Stimulated activated CD4-positive, alpha-beta T cell treated with anti-CD3 and anti-CD28 coated beads, Interleukin-2, amount 100 ng/mL, for 48 hours (primary cell): ENCODE data around the gene RCOR2.
A peak's percentile ranks its signal among the peaks of the same experiment; 100 is the strongest.

ENCODE experiments used
- DNase-seq, 2 donors: peaks; one replicate each; pipeline ENCODE4 v3.0.0-alpha.2; 2020

The RCOR2 gene

GRCh38 chr11:63922673-63923192 is 5.8 kb upstream of the RCOR2 start:
- DNase-seq = no peak

- no peak for DNase-seq
These were observed 4.0 kb upstream of the RCOR2 start for GRCh38 chr11:63920939-63921417.

- no peak for DNase-seq
These were observed 3.4 kb upstream of the RCOR2 start for GRCh38 chr11:63920126-63920938.

GRCh38 chr11:63919267-63920125 is 2.5 kb upstream of the RCOR2 start:
- DNase-seq = no peak

DNA sequence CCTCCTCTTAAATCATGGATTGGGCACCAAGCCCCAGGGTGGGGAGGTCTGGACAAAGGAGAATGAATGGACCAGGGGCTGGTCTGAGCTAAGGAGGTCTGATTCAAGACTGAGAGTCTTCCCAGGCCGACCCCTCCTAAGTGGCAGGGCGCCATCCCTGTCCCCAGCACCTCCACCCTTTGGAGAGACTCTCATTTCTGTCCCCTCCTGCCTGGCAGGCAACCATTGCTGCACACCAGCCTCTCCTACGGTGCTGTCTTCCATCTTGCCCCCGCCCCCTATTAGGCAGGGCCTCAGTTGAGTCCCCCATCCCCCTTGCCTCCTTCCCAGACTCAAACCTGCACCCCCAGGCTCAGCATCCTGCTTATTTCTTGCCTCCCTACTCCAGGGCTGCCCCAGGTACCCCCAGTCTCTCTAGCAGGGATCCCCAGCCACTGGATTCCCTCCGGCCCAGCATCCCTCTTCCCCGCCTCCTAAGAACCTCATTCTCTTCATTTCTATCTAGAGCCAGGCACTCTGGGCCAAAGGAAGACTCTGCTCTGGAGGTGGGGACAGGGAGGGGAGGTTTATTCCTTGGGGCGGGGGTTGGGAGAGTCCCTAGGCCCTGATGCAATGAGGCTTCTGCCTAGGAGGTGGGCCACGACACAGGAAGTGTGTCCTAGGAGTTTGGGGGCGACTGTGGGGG is 1.7 kb upstream of the RCOR2 start:
- DNase-seq = no peak

DNA sequence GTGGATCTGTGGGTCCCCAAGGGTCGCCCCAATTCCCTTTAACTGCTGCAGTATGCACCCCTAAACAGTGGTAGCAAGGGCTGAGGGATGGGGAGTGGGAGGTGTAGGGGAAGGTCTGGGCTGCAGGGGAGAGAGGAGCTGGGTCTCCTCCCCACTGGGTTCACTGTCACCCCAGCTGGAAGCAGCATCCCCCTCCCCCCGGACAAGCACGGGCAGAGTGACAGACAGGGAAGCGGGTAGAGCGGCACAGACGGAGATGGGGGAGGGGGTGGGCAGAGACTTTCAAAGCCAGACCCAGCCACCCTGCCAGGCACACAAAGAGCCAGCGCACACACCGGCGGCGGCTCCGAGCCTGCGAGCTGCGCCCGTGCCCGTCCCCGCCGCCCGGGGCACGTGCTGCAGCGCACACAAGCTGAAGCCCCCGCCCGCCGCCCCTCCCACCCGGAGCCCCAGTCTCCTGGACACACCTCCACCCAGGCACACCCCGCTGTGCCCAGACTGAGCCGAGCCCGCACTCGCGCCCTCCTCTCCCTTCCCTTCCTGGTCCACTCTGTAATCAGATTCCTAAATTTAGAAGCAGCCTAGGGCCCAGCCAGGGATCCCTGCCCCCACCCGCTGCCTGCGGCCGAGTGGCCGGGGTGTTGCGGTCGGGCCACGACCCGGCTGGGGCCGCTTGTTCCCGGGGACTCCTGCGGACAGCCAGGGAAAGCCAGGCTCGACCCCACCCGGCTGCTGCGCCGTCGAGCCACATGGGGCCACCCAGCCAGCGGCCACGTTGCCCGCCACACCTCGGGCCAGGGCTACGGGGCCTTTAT is 935 bp upstream of the RCOR2 start:
- DNase-seq = no peak

DNA sequence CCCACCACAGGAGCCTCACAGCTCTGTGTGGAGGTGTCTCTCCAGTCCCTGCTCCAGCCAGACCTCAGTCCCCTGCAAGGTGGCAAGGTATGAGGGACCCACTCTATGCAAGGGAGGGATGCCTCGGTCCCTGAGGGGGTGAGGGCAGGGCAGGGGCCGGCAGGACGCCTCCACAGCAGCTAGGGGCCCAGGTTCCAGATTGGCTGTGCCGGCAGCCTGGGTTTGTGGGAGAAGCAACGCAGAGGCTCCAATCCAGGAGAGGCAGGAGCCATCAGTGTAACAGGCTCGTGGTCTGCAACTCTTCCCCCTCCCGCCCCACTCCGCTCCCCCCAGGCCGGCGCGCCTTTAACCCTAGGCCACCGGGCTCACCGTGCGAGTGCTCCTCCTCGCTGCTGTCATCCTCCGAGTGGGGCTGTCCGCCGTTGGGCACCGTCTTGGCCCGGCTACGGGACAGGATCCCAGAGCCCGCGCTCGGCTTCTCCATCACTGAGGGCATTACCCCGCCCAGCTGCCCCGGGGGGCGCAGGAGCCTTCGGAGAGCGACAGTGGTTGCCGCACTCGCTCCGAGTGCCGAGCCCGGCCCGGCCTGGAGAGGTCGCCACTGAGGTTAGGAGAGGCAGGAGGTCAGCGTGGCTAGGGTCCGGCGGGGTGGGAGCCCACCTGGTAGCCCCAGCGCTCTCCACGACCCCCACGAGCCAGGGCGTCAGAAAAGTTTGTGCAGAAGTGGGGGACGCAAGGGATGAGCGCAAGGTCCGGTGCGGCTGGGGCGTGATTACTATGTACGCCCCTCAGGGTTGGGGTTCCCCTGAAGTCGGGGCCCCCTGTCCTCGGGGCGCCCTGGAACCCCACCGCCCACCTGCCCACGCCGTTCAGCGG is 765 bp downstream of the RCOR2 start:
- peak; percentile 30 to 34 for DNase-seq

DNA sequence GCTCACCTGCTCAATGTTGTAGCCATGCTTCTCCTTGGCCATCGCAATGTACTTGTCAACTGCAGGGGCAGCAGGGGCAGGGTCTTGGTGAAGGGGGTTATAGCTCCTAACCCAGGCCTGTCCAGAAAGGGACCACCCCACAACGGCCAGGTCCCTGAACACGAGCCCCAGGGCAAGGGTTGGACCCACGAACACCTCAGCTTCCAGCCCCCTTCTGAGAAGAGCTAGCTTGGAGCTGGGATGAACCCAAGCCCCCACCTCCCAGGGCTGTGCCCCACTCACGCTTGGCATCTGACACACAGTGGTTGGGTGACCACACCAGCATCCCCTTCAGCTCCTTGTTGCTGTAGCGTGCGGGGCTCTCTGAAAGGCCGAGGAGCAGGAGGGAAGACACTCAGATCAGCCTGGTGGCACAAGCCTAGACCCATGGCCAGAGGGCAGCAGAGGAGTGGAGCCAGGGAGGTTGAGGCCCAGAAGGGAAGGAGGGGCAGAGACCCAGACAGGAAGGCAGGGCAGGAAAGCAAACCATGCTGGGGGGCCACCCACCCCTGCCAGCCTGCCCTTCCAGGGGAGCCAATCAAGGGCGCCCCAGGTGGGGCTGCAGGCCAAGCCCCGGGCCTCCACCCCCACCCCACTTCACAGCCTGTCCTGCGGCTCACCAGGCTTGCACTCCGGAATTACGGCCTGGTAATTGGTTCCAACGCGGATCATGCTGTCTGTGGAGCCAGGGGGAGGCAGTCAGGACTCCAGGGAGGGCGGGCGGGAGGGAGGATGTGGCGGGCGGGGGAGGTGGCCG is 1.9 kb downstream of the RCOR2 start:
- no peak for DNase-seq

GRCh38 chr11:63913866-63914830 is 2.8 kb downstream of the RCOR2 start:
- no peak for DNase-seq

- no peak for DNase-seq
These were observed 4.3 kb downstream of the RCOR2 start for GRCh38 chr11:63912678-63913077.

GRCh38 chr11:63911876-63912275 is 5.1 kb downstream of the RCOR2 start:
- no peak for DNase-seq

GRCh38 chr11:63911440-63911839 is 5.5 kb downstream of the RCOR2 start:
- no peak for DNase-seq

- DNase-seq = no peak
These were observed 6.3 kb downstream of the RCOR2 start for GRCh38 chr11:63910675-63911074.

- DNase-seq = no peak
These were observed 7.1 kb downstream of the RCOR2 start for GRCh38 chr11:63909591-63910506.

- DNase-seq = no peak
These were observed 8.1 kb downstream of the RCOR2 start for GRCh38 chr11:63908631-63909401.

DNA sequence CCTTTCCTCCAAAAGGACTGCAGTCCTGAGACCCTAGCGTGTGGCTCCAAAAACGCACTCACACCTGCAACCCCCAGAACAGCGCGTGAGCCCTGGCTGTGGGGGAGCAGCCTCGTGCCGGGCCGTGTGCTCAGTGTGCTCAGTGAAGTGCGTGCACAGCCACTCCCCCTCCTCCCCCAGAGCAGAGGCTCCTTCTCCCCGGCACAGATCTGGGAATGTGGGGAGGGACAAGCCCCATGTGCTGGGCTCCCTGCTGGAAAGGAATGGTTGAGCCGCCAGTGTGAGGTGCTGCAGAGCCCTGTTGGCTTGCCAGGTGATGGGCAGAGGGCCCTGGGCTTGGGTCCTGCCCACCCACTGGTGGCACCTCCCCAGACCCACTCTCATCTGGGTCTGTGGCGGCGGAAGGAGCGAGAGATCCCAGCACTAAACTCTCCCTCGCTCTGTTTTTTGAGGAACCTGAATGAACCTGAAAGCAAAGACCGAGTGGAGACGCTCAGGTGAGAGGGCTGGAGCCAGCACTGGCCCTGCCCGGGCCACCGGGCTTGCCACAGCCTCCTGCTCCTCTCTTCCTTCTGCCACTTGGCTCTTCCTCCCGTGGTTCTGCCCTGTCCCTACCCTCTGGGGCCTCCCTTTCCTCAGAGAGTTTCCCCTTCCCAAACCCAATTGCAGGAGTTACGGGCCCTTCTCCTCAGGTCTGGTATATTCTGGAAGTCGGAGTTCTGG is 9.0 kb downstream of the RCOR2 start:
- no peak for DNase-seq
